Panc1 (cell line): Measurements from ENCODE around the gene DDC. TPM values are rescaled to one million over a fixed set of nuclear protein-coding genes. Genes with fewer than 3 reads are reported as not detected.
"Not testable (repeated sequence)": the region's sequence is repeated elsewhere in the genome, so short reads cannot be mapped to it uniquely, and the experiment has no call there.

ENCODE experiments used
- ATAC-seq: fragments of 200-7000 bp; cut with Tn5 transposase; 2 replicates; pipeline ENCODE4 v1.9.1; 2020; ENCODE audit warnings: mild to moderate bottlenecking, moderate library complexity
- BruUV-seq: library from RNA; stranded (reverse); fragments of 400-500 nt; replicated peaks from 2 replicates; lab custom pipeline; 2021; lab: Mats Ljungman, UMichigan
- CTCF ChIA-PET: fragments of 300-600 bp; sonication (Branson Sonifier 250); formaldehyde crosslinking; loops from one replicate; lab custom pipeline; 2022; ENCODE audit warnings: antibody characterized with exemption; lab: Charles Lee
- POLR2A ChIA-PET: fragments of 300-600 bp; sonication (Branson Sonifier 250); formaldehyde crosslinking; loops from one replicate; lab custom pipeline; 2022; ENCODE audit warnings: antibody characterized with exemption; lab: Charles Lee
- DNase-seq: peaks from one replicate; pipeline ENCODE4 v3.0.0-alpha.2; 2010; ENCODE audit warnings: low read depth, low spot score
- H3K27ac ChIP-seq: 2 replicates; pipeline ENCODE4 v1.5.1; 2011; ENCODE audit warnings: mild to moderate bottlenecking, low read length, inconsistent platforms
- H3K27me3 ChIP-seq: fragments of 200-500 bp; sonication (Bioruptor generic); 2 replicates; pipeline ENCODE4 v1.6.0; 2014; ENCODE audit warnings: low read length, inconsistent platforms; ENCODE audit not compliant: control insufficient read depth, insufficient read depth
- H3K36me3 ChIP-seq: fragments of 200-500 bp; sonication (Bioruptor generic); 2 replicates; pipeline ENCODE4 v1.5.1; 2014; ENCODE audit warnings: inconsistent platforms, mild to moderate bottlenecking, low read length, moderate library complexity; ENCODE audit not compliant: control insufficient read depth, insufficient read depth
- H3K4me1 ChIP-seq: 2 replicates; pipeline ENCODE4 v1.5.1; 2011; ENCODE audit warnings: inconsistent platforms, mild to moderate bottlenecking, low read length, moderate library complexity; ENCODE audit not compliant: control insufficient read depth, insufficient read depth
- H3K4me3 ChIP-seq, 2 experiments: 2 replicates each; pipeline ENCODE4 v1.5.1; 2011 to 2012; ENCODE audit warnings: low read depth in 2 of 2, low read length in 2 of 2, mild to moderate bottlenecking in 2 of 2, inconsistent platforms in 1 of 2, moderate library complexity in 1 of 2
- H3K9me3 ChIP-seq: fragments of 200-500 bp; sonication (Bioruptor generic); 2 replicates; pipeline ENCODE4 v1.5.1; 2014; ENCODE audit warnings: low read depth, mild to moderate bottlenecking, inconsistent platforms, low read length, moderate library complexity; ENCODE audit not compliant: control insufficient read depth, insufficient read depth
- CTCF ChIP-seq: fragments of 450-650 bp; IDR thresholded peaks from 2 replicates; pipeline ENCODE4 v1.5.1; 2017; ENCODE audit warnings: mild to moderate bottlenecking
- POLR2AphosphoS5 ChIP-seq: IDR thresholded peaks from 2 replicates; pipeline ENCODE4 v1.6.1; 2012; ENCODE audit warnings: mild to moderate bottlenecking, low read depth, low read length, moderate library complexity
- REST ChIP-seq, 2 experiments: IDR thresholded peaks; 2 replicates each; pipeline ENCODE4 v1.6.1; 2011 to 2012; ENCODE audit warnings: low read depth in 2 of 2, control low read depth in 1 of 2, low read length in 1 of 2, mild to moderate bottlenecking in 1 of 2, moderate library complexity in 1 of 2; ENCODE audit not compliant: insufficient read depth in 1 of 2
- SIN3A ChIP-seq: IDR thresholded peaks from 2 replicates; pipeline ENCODE4 v1.6.1; 2012; ENCODE audit warnings: low read depth, mild to moderate bottlenecking, low read length, moderate library complexity, borderline replicate concordance; ENCODE audit not compliant: insufficient read depth
- TCF7L2 ChIP-seq: IDR thresholded peaks from 2 replicates; pipeline ENCODE4 v1.6.1; 2011; ENCODE audit warnings: mild to moderate bottlenecking, low read depth, low read length, inconsistent platforms
- in situ Hi-C: cut with HindIII; loops from 2 replicates; pipeline ENCODE4 v1.10.0; 2016; ENCODE audit warnings: low sequenced_read_pairs, low pct_unique_long_range_greater_than_20kb
- intact Hi-C: fragments of 100-400 bp; cut with micrococcal nuclease; formaldehyde crosslinking; loops from one replicate; pipeline ENCODE4 v1.10.0; 2022; ENCODE audit not compliant: unreplicated experiment
- total RNA-seq: library from RNA; stranded (reverse); gene quantifications from one replicate; pipeline ENCODE4 v1.2.1, GENCODE V29; 2021; ENCODE audit not compliant: unreplicated experiment

DDC gene
- total RNA-seq, 1 experiment from 2014 or later: not detected

DNA sequence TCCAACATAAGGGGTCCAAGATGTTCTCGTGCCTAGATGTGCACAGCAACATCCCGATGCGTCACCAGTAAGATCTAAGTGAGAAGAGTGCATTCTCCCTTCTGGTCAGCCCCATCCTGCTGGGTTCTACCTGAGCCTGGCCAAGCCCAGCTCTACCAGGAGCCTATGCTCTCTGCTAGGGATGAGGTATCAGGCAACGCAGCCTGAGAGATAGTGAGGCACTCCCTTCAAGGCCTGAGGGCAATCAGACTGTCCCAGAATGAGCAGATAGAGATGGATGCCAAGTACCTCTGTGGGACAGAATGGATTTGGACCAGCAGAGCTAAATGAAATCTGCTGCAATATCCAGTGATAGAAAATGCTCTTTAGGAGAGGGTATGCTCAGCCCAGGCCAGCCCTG lies 26.7 kb downstream of the DDC start:
- ChIA-PET CTCF (no interaction called here), POLR2A (no interaction called here)
- DNase-seq: no peak
- no TSS peak for BruUV-seq
- no peak for ATAC-seq
- intact Hi-C loops (no loop called here), in situ Hi-C loops (no loop called here)
- Histone ChIP-seq H3K9me3 (no peaks in the 10 kb centered on the region), H3K27ac (no peak overlapping the region), H3K27me3 (no peaks in the 10 kb centered on the region), H3K4me1 (0 out of 2 replicates have a peak, but pooled peaks cover 4% of the 10 kb centered on the region), H3K4me3 (no peak overlapping the region), H3K36me3 (no peaks in the 10 kb centered on the region)
- TF ChIP-seq CTCF (no peak), TCF7L2 (no peak), REST (IDR thresholded peaks at IDR 0.05; ENCODE audit: insufficient read depth in 1 of 2, low read depth in 2 of 2, low read length in 1 of 2) (no peak), SIN3A (no peak), POLR2AphosphoS5 (no peak)

DNA sequence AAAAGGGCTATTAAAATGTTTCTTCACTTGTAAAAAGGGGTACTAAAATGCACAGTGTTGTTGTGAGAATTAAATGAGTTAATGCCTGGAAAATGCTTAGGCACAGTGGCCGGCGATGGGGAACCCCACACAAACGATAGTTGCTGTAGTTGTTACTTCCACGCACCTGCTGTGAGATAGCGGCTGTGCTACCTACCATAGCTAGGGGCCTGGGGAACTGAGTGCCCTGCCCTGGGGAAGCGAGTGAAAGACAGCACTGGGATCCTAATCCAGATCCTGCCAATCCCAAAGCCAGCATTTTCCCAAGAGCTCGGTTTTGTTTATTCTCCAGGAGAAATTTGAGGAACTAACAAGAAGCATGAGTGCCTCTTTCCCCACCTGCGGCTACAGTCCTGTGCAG lies 27.8 kb downstream of the DDC start:
- CTCF ChIA-PET: no interaction called here
- Histone ChIP-seq H3K27me3 (no peaks in the 10 kb centered on the region), H3K9me3 (no peaks in the 10 kb centered on the region), H3K4me3 (no peak overlapping the region), H3K27ac (no peak overlapping the region), H3K4me1 (0 out of 2 replicates have a peak, but pooled peaks cover 4% of the 10 kb centered on the region), H3K36me3 (no peaks in the 10 kb centered on the region)
- POLR2A ChIA-PET: no interaction called here
- ATAC-seq: no peak
- intact Hi-C loops (no loop called here), in situ Hi-C loops (no loop called here)
- no peak for DNase-seq
- BruUV-seq: no TSS peak
- TF ChIP-seq CTCF: no peak
- no peak for TF ChIP-seq POLR2AphosphoS5
- no peak for TF ChIP-seq REST (IDR thresholded peaks at IDR 0.05; ENCODE audit: insufficient read depth in 1 of 2, low read depth in 2 of 2, low read length in 1 of 2)

- H3K27me3 ChIP-seq, H3K36me3 ChIP-seq, ATAC-seq, CTCF ChIA-PET, DNase-seq, H3K9me3 ChIP-seq, H3K4me1 ChIP-seq, intact Hi-C loops, POLR2A ChIA-PET, H3K4me3 ChIP-seq, BruUV-seq, in situ Hi-C loops: not testable (repeated sequence)
- peak overlapping the region; percentile 32 for H3K27ac ChIP-seq
Observed at GRCh38 chr7:50535291-50535711, 29.9 kb downstream of the DDC start.
